PC-3 (cell line): ENCODE results near the gene OR10H1. TPM values are rescaled to one million over a fixed set of nuclear protein-coding genes. Genes with fewer than 3 reads are reported as not detected.
"Not testable (repeated sequence)": the region's sequence is repeated elsewhere in the genome, so short reads cannot be mapped to it uniquely, and the experiment has no call there.

Source experiments
- ATAC-seq: fragments of 200-7000 bp; cut with Tn5 transposase; 2 replicates; pipeline ENCODE4 v1.9.1; 2020; ENCODE audit warnings: mild to moderate bottlenecking, moderate library complexity
- BruUV-seq: library from RNA; stranded (reverse); fragments of 400-500 nt; replicated peaks from 2 replicates; lab custom pipeline; 2021; lab: Mats Ljungman, UMichigan
- CTCF ChIA-PET: fragments of 300-600 bp; sonication (Branson Sonifier 250); formaldehyde crosslinking; loops from one replicate; lab custom pipeline; 2022; ENCODE audit warnings: antibody characterized with exemption; lab: Charles Lee
- POLR2A ChIA-PET: fragments of 300-600 bp; sonication (Branson Sonifier 250); formaldehyde crosslinking; loops from one replicate; lab custom pipeline; 2022; ENCODE audit warnings: antibody characterized with exemption; ENCODE audit not compliant: unreplicated experiment; lab: Charles Lee
- DNase-seq: peaks from one replicate; pipeline ENCODE4 v3.0.0-alpha.2; 2015
- H2AFZ ChIP-seq: fragments of 300-600 bp; sonication (generic); 2 replicates; pipeline ENCODE4 v1.6.0; 2016; ENCODE audit warnings: antibody characterized with exemption, low read length
- H3F3A ChIP-seq: fragments of 300-600 bp; sonication (generic); one replicate; pipeline ENCODE4 v1.6.0; 2017; ENCODE audit warnings: antibody characterized with exemption, low read length, control low read depth, mild to moderate bottlenecking; ENCODE audit not compliant: unreplicated experiment
- H3K27ac ChIP-seq: fragments of 300-600 bp; sonication (generic); 2 replicates; pipeline ENCODE4 v1.5.1; 2016; ENCODE audit warnings: mild to moderate bottlenecking, low read length
- H3K27me3 ChIP-seq: fragments of 300-600 bp; sonication (generic); 2 replicates; pipeline ENCODE4 v1.6.1; 2016; ENCODE audit warnings: low read length, mixed read lengths
- H3K36me3 ChIP-seq: fragments of 300-600 bp; sonication (generic); 2 replicates; pipeline ENCODE4 v1.6.1; 2016; ENCODE audit warnings: low read depth, mixed run types, low read length, mixed read lengths
- H3K4me1 ChIP-seq: fragments of 300-600 bp; sonication (generic); 2 replicates; pipeline ENCODE4 v1.5.1; 2016; ENCODE audit warnings: low read length; ENCODE audit not compliant: insufficient read depth
- H3K4me2 ChIP-seq: fragments of 300-600 bp; sonication (generic); 2 replicates; pipeline ENCODE4 v1.6.0; 2016; ENCODE audit warnings: low read length
- H3K4me3 ChIP-seq: fragments of 300-600 bp; sonication (generic); 2 replicates; pipeline ENCODE4 v1.5.1; 2016; ENCODE audit warnings: mild to moderate bottlenecking, low read length, mixed read lengths
- H3K79me2 ChIP-seq: fragments of 300-600 bp; sonication (generic); 2 replicates; pipeline ENCODE4 v1.6.1; 2017; ENCODE audit warnings: low read length, mixed read lengths
- H3K9ac ChIP-seq: fragments of 300-600 bp; sonication (generic); 2 replicates; pipeline ENCODE4 v1.6.0; 2016; ENCODE audit warnings: mild to moderate bottlenecking, low read length
- H3K9me2 ChIP-seq: fragments of 300-600 bp; sonication (generic); replicated peaks from 2 replicates; pipeline ENCODE4 v1.6.1; 2016; ENCODE audit warnings: mixed run types, low read length, mixed read lengths
- H3K9me3 ChIP-seq: fragments of 300-600 bp; sonication (generic); 2 replicates; pipeline ENCODE4 v1.6.1; 2016; ENCODE audit warnings: low read length, mixed read lengths
- H4K20me1 ChIP-seq: fragments of 300-600 bp; sonication (generic); 2 replicates; pipeline ENCODE4 v1.6.1; 2016; ENCODE audit warnings: low read length, mixed read lengths
- EZH2 ChIP-seq: fragments of 300-600 bp; sonication (generic); IDR thresholded peaks from one replicate; pipeline ENCODE4 v1.6.1; 2017; ENCODE audit warnings: antibody characterized with exemption, mild to moderate bottlenecking, low read length; ENCODE audit not compliant: unreplicated experiment
- EZH2phosphoT487 ChIP-seq: fragments of 300-600 bp; sonication (generic); IDR thresholded peaks from 2 replicates; pipeline ENCODE4 v1.6.1; 2018; ENCODE audit warnings: mild to moderate bottlenecking, antibody characterized with exemption, low read length, borderline replicate concordance
- intact Hi-C: fragments of 100-400 bp; cut with micrococcal nuclease; formaldehyde crosslinking; loops from 2 replicates; pipeline ENCODE4 v1.9.0; 2023
- total RNA-seq: library from RNA; depleted of rRNA; stranded (reverse); fragments of >200 nt; gene quantifications from 2 replicates; pipeline ENCODE4 v1.2.3, GENCODE V29; 2014
- TF ChIP-seq, protein P1 (sequence below): fragments of 300-600 bp; sonication (generic); conservative IDR thresholded peaks from 2 replicates; pipeline ENCODE4 v1.5.1; 2017; ENCODE audit warnings: antibody characterized with exemption, low read depth, mild to moderate bottlenecking, low read length

OR10H1 gene
- total RNA-seq, 1 experiment from 2014 or later, result not detected

GRCh38 chr19:15859187-15859586 lies 43.7 kb upstream of the OR10H1 start:
- Histone ChIP-seq H3K9ac (no peak overlapping the region), H3K4me1 (no peaks in the 10 kb centered on the region), H4K20me1 (no peaks in the 10 kb centered on the region), H3K4me2 (no peak overlapping the region), H3K79me2 (no peaks in the 10 kb centered on the region), H3K36me3 (no peaks in the 10 kb centered on the region), H3K4me3 (no peak overlapping the region), H2AFZ (no peak overlapping the region), H3K27ac (no peak overlapping the region), H3K27me3 (peaks cover 3% of the 10 kb centered on the region; the same call in 1 of the 2 replicates), H3K9me3 (no peaks in the 10 kb centered on the region), H3K9me2 (no peaks in the 10 kb centered on the region), H3F3A (no peaks in the 10 kb centered on the region)
- CTCF ChIA-PET, result no interaction called here
- DNase-seq, result no peak
- no TSS peak for BruUV-seq
- TF ChIP-seq EZH2phosphoT487 (no peak), EZH2 (no peak)
- TF ChIP-seq, protein P1, sequence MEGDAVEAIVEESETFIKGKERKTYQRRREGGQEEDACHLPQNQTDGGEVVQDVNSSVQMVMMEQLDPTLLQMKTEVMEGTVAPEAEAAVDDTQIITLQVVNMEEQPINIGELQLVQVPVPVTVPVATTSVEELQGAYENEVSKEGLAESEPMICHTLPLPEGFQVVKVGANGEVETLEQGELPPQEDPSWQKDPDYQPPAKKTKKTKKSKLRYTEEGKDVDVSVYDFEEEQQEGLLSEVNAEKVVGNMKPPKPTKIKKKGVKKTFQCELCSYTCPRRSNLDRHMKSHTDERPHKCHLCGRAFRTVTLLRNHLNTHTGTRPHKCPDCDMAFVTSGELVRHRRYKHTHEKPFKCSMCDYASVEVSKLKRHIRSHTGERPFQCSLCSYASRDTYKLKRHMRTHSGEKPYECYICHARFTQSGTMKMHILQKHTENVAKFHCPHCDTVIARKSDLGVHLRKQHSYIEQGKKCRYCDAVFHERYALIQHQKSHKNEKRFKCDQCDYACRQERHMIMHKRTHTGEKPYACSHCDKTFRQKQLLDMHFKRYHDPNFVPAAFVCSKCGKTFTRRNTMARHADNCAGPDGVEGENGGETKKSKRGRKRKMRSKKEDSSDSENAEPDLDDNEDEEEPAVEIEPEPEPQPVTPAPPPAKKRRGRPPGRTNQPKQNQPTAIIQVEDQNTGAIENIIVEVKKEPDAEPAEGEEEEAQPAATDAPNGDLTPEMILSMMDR, result no peak
- ATAC-seq, result no peak
- intact Hi-C loops, result no loop called here
- POLR2A ChIA-PET, result no interaction called here

DNA sequence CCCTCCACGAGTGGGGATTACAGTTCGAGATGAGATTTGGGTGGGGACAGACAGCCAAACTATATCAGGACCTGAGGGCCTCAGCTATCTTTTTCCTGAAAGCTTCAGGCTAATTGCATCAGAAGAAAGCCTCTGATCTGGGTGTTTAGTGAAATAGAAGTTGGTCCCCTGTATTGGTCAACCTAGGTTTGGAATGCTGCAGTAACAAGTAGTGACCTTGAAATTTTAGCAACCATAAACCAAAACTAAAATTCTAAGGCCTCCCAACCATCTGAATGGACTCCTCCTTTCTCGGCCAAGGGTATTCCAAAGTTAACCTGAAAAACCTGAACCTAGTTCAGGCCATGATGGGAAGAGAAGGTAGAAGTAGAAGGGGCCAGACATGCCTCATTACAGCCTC lies 34.9 kb upstream of the OR10H1 start:
- BruUV-seq, result no TSS peak
- CTCF ChIA-PET, result no interaction called here
- Histone ChIP-seq H3K9me3 (no peaks in the 10 kb centered on the region), H3F3A (no peaks in the 10 kb centered on the region), H3K4me2 (no peak overlapping the region), H3K9me2 (no peaks in the 10 kb centered on the region), H3K79me2 (no peaks in the 10 kb centered on the region), H3K36me3 (no peaks in the 10 kb centered on the region), H4K20me1 (no peaks in the 10 kb centered on the region), H3K27ac (no peak overlapping the region), H3K4me3 (no peak overlapping the region), H3K27me3 (peaks cover 17% of the 10 kb centered on the region), H3K9ac (no peak overlapping the region), H3K4me1 (no peaks in the 10 kb centered on the region), H2AFZ (no peak overlapping the region)
- no peak for TF ChIP-seq EZH2phosphoT487
- TF ChIP-seq, protein P1, result no peak
- ATAC-seq (no peak), DNase-seq (no peak)
- intact Hi-C loops, result no loop called here
- POLR2A ChIA-PET, result no interaction called here

- Histone ChIP-seq H2AFZ (no peak overlapping the region), H3K27ac (no peak overlapping the region), H3K9me2 (no peaks in the 10 kb centered on the region), H3F3A (no peaks in the 10 kb centered on the region), H3K9ac (no peak overlapping the region), H3K36me3 (no peaks in the 10 kb centered on the region), H3K79me2 (no peaks in the 10 kb centered on the region), H4K20me1 (no peaks in the 10 kb centered on the region), H3K4me2 (no peak overlapping the region), H3K4me3 (no peak overlapping the region), H3K27me3 (peaks cover 22% of the 10 kb centered on the region), H3K4me1 (no peaks in the 10 kb centered on the region), H3K9me3 (no peaks in the 10 kb centered on the region)
- BruUV-seq, result no TSS peak
- ATAC-seq (no peak), DNase-seq (no peak)
- intact Hi-C loops, result no loop called here
- ChIA-PET CTCF (no interaction called here), POLR2A (no interaction called here)
- TF ChIP-seq, protein P1, result no peak
- TF ChIP-seq EZH2, result no peak
Measured at GRCh38 chr19:15846923-15847322, 31.5 kb upstream of the OR10H1 start.

- BruUV-seq, H3K9me2 ChIP-seq, H4K20me1 ChIP-seq, H3K27ac ChIP-seq, H3K9me3 ChIP-seq, H3K9ac ChIP-seq, H3K36me3 ChIP-seq, H3K4me2 ChIP-seq, H3K4me3 ChIP-seq, H3F3A ChIP-seq, DNase-seq, H3K4me1 ChIP-seq, intact Hi-C loops, ATAC-seq, H2AFZ ChIP-seq, H3K79me2 ChIP-seq: not testable (repeated sequence)
- H3K27me3 ChIP-seq, result peaks cover 22% of the 10 kb centered on the region
- ChIA-PET POLR2A (interaction anchor here (0.6 kb wide), 1 partner anchor 795 kb away, joined by 7 read pairs; the partner anchor contains the start of gene CASP14), CTCF (interaction anchor here (0.5 to 0.7 kb wide), 2 partner anchors 34 to 1208 kb away, joined by 3 to 7 read pairs; no protein-coding TSS in a partner anchor)
Measured at GRCh38 chr19:15843894-15844222, 28.4 kb upstream of the OR10H1 start.
